Measurements from ENCODE around the gene IQGAP1. TPM values are rescaled to one million over a fixed set of nuclear protein-coding genes. Genes with fewer than 3 reads are reported as not detected.

Gene IQGAP1
- total RNA-seq, 1 experiment from 2014 or later, result 72.4 TPM

DNA sequence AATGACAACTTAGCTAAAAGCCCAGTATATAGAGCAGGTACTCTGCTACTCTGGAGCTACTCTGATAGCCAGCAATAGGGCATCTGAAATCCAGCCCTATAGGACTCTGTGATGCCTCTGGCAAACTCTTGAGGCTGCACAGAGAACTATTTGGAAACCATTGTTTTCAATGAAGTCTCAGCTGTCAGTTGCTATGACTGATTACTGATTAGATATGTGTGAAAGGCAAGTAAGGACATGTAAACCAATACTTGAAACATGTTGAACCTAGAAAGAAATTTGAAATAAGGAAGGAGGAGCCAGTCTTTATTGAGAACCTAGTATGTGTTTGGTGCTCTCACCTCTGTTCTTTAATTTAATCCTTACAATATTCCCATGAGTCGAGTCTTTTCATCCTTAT, 101.5 kb downstream of the IQGAP1 start:
- peaks cover 31 to 71% (median 64%) of the 10 kb centered on the region in 3 experiments for H3K36me3 Mint-ChIP-seq (ENCODE audit: insufficient read depth in 1 of 3, low read depth in 3 of 3)
- Histone ChIP-seq H2AFZ (ENCODE audit: low read length) (no peak overlapping the region), H3K18ac (ENCODE audit: insufficient read length, low read depth, low read length) (no peak overlapping the region), H2BK120ac (ENCODE audit: low read depth, low read length, poor library complexity, severe bottlenecking) (no peak overlapping the region), H3K9me3 (ENCODE audit: control insufficient read depth, low read depth, low read length) (no peaks in the 10 kb centered on the region), H3K23ac (ENCODE audit: insufficient read length, low read depth, low read length) (no peak overlapping the region), H3K23me2 (ENCODE audit: insufficient read length, low read depth, low read length, poor library complexity, severe bottlenecking) (no peaks in the 10 kb centered on the region), H4K91ac (ENCODE audit: insufficient read length, low read depth, low read length) (no peak overlapping the region), H4K5ac (ENCODE audit: insufficient read length, low read depth, low read length) (no peak overlapping the region), H3K79me2 (ENCODE audit: insufficient read depth, low read length) (no peaks in the 10 kb centered on the region), H3K27me3 (ENCODE audit: insufficient read depth, low read length) (no peaks in the 10 kb centered on the region), H3K56ac (ENCODE audit: insufficient read length, low read depth, low read length) (no peak overlapping the region), H3K4me2 (ENCODE audit: insufficient read depth, insufficient read length, low read length) (no peak overlapping the region), H3K4ac (ENCODE audit: low read depth, low read length) (no peak overlapping the region), H4K20me1 (ENCODE audit: control insufficient read depth, insufficient read depth, insufficient read length) (no peaks in the 10 kb centered on the region), H3K79me1 (ENCODE audit: insufficient read depth, low read depth, low read length, poor library complexity, severe bottlenecking) (no peaks in the 10 kb centered on the region), H3K9ac (ENCODE audit: extremely low read depth, insufficient read length, low read length) (no peak overlapping the region), H4K8ac (replicated peaks; ENCODE audit: insufficient read length, low read depth, low read length) (no peak overlapping the region), H3K14ac (ENCODE audit: insufficient read depth, low read length) (no peak overlapping the region), H2BK15ac (ENCODE audit: low read depth, low read length) (no peak overlapping the region), H2BK20ac (ENCODE audit: low read depth, low read length, poor library complexity, severe bottlenecking) (no peak overlapping the region), H2BK12ac (ENCODE audit: insufficient read length, low read depth, low read length) (no peak overlapping the region), H3T11ph (ENCODE audit: low read length) (no peak overlapping the region), H2AK5ac (ENCODE audit: insufficient read length, low read length) (no peak overlapping the region), H3K27ac (ENCODE audit: insufficient read length, low read depth, low read length) (no peak overlapping the region), H3K4me1 (ENCODE audit: insufficient read depth, low read length) (no peaks in the 10 kb centered on the region), H2BK5ac (ENCODE audit: insufficient read length, low read length) (no peak overlapping the region)
- no CpG with 5 or more reads among the region's 1 CpG for WGBS (ENCODE audit: extremely low coverage, insufficient read length, low lambda C conversion rate)
- H3K27ac Mint-ChIP-seq, result no peak overlapping the region
- H3K9me3 Mint-ChIP-seq, result no peaks in the 10 kb centered on the region
- H3K4me1 Mint-ChIP-seq, result no peaks in the 10 kb centered on the region
- TF ChIP-seq, protein P1, sequence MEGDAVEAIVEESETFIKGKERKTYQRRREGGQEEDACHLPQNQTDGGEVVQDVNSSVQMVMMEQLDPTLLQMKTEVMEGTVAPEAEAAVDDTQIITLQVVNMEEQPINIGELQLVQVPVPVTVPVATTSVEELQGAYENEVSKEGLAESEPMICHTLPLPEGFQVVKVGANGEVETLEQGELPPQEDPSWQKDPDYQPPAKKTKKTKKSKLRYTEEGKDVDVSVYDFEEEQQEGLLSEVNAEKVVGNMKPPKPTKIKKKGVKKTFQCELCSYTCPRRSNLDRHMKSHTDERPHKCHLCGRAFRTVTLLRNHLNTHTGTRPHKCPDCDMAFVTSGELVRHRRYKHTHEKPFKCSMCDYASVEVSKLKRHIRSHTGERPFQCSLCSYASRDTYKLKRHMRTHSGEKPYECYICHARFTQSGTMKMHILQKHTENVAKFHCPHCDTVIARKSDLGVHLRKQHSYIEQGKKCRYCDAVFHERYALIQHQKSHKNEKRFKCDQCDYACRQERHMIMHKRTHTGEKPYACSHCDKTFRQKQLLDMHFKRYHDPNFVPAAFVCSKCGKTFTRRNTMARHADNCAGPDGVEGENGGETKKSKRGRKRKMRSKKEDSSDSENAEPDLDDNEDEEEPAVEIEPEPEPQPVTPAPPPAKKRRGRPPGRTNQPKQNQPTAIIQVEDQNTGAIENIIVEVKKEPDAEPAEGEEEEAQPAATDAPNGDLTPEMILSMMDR (conservative IDR thresholded peaks at IDR 0.05), result no peak
- no peaks in the 10 kb centered on the region for H3K27me3 Mint-ChIP-seq (ENCODE audit: low read depth)
- H3K4me3 Mint-ChIP-seq, result no peak overlapping the region
- no peak for DNase-seq

Measured in H9 (cell line).